22Rv1 (cell line): ENCODE results near the gene SLC13A2.

Source experiments
- ZFX ChIP-seq: fragments of 450-650 bp; IDR thresholded peaks from 2 replicates; pipeline ENCODE4 v1.6.1; 2017; ENCODE audit warnings: antibody characterized with exemption, borderline replicate concordance
- TF ChIP-seq, protein P1 (sequence below): fragments of 450-650 bp; IDR thresholded peaks from 2 replicates; pipeline ENCODE4 v1.5.1; 2017; ENCODE audit warnings: mild to moderate bottlenecking

GRCh38 chr17:28495635-28496034, 22.2 kb downstream of the SLC13A2 start:
- TF ChIP-seq, protein P1, sequence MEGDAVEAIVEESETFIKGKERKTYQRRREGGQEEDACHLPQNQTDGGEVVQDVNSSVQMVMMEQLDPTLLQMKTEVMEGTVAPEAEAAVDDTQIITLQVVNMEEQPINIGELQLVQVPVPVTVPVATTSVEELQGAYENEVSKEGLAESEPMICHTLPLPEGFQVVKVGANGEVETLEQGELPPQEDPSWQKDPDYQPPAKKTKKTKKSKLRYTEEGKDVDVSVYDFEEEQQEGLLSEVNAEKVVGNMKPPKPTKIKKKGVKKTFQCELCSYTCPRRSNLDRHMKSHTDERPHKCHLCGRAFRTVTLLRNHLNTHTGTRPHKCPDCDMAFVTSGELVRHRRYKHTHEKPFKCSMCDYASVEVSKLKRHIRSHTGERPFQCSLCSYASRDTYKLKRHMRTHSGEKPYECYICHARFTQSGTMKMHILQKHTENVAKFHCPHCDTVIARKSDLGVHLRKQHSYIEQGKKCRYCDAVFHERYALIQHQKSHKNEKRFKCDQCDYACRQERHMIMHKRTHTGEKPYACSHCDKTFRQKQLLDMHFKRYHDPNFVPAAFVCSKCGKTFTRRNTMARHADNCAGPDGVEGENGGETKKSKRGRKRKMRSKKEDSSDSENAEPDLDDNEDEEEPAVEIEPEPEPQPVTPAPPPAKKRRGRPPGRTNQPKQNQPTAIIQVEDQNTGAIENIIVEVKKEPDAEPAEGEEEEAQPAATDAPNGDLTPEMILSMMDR = no peak
- no peak for TF ChIP-seq ZFX
